OCI-LY3 (cell line): ENCODE data around the gene PLAC8.

Experiments used
- H2AFZ ChIP-seq: fragments of 200-600, 300-600 bp; shearing (Covaris generic); 2 replicates; pipeline ENCODE4 v1.6.0; 2014; ENCODE audit warnings: antibody characterized with exemption, low read depth, low read length
- H3K27ac ChIP-seq: fragments of 200-600, 300-600 bp; sonication (generic); 2 replicates; pipeline ENCODE4 v1.5.1; 2014; ENCODE audit warnings: mild to moderate bottlenecking, low read length, moderate library complexity, mixed read lengths
- H3K27me3 ChIP-seq: fragments of 200-600, 300-600 bp; sonication (generic); 2 replicates; pipeline ENCODE4 v1.6.1; 2014; ENCODE audit warnings: low read depth, low read length, mixed read lengths
- H3K36me3 ChIP-seq: fragments of 200-600, 300-600 bp; sonication (generic); replicated peaks from 2 replicates; pipeline ENCODE3; 2014; ENCODE audit warnings: low read depth, low read length, mixed read lengths
- H3K4me1 ChIP-seq: fragments of 300-600, 200-600 bp; sonication (generic); 2 replicates; pipeline ENCODE4 v1.6.1; 2014; ENCODE audit warnings: low read length, mixed read lengths
- H3K4me2 ChIP-seq: fragments of 200-600, 300-600 bp; sonication (generic); 2 replicates; pipeline ENCODE4 v1.6.1; 2014; ENCODE audit warnings: low read length, mixed read lengths
- H3K4me3 ChIP-seq: fragments of 300-600, 200-600 bp; sonication (generic); 2 replicates; pipeline ENCODE4 v1.5.1; 2014; ENCODE audit warnings: antibody characterized with exemption, mild to moderate bottlenecking, low read length, moderate library complexity
- H3K79me2 ChIP-seq: fragments of 300-600, 200-600 bp; shearing (Covaris generic); 2 replicates; pipeline ENCODE4 v1.6.1; 2014; ENCODE audit warnings: mild to moderate bottlenecking, low read length, mixed read lengths
- H3K9ac ChIP-seq: fragments of 300-600, 200-600 bp; shearing (Covaris generic); 2 replicates; pipeline ENCODE4 v1.6.0; 2014; ENCODE audit warnings: mild to moderate bottlenecking, low read length, moderate library complexity
- H3K9me3 ChIP-seq: fragments of 200-600, 300-600 bp; shearing (Covaris generic); 2 replicates; pipeline ENCODE4 v1.6.1; 2014; ENCODE audit warnings: low read length, mixed read lengths; ENCODE audit not compliant: insufficient read depth
- H4K20me1 ChIP-seq: fragments of 200-600, 300-600 bp; sonication (generic); 2 replicates; pipeline ENCODE4 v1.6.1; 2016; ENCODE audit warnings: low read length, mixed read lengths; ENCODE audit not compliant: insufficient read depth
- EZH2phosphoT487 ChIP-seq: fragments of 200-600 bp; shearing (Covaris generic); IDR thresholded peaks from 2 replicates; pipeline ENCODE4 v1.6.1; 2018; ENCODE audit warnings: antibody characterized with exemption, mixed run types, low read depth
- TF ChIP-seq, protein P1 (sequence below): fragments of 200-600, 300-600 bp; sonication (generic); IDR thresholded peaks from 2 replicates; pipeline ENCODE4 v1.5.1; 2014; ENCODE audit warnings: antibody characterized with exemption, low read length, low read depth

The PLAC8 gene

DNA sequence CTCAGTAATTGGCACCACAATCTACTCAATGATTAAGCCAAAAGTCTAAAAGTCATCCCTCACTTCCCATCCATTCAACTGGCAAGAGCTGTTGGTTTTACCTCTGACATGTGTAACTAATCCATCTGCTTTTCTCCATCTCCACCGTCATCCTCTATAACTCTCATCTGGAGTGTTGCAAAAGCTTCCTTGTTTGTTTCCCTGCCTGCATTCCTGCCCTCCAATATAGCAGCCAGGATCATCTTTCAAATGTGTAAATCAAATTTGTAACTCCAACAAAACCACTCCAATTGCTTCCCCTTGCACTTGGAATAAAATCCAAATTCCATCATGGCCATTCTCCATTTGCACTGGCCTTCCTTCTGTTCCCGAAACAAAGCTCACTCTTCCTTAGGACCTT lies 4.3 kb upstream of the PLAC8 start:
- H4K20me1 ChIP-seq, result no peaks in the 10 kb centered on the region
- no peak overlapping the region for H3K4me3 ChIP-seq
- H3K36me3 ChIP-seq, result no peaks in the 10 kb centered on the region
- no peak overlapping the region for H3K27ac ChIP-seq
- TF ChIP-seq EZH2phosphoT487, result no peak
- TF ChIP-seq, protein P1, sequence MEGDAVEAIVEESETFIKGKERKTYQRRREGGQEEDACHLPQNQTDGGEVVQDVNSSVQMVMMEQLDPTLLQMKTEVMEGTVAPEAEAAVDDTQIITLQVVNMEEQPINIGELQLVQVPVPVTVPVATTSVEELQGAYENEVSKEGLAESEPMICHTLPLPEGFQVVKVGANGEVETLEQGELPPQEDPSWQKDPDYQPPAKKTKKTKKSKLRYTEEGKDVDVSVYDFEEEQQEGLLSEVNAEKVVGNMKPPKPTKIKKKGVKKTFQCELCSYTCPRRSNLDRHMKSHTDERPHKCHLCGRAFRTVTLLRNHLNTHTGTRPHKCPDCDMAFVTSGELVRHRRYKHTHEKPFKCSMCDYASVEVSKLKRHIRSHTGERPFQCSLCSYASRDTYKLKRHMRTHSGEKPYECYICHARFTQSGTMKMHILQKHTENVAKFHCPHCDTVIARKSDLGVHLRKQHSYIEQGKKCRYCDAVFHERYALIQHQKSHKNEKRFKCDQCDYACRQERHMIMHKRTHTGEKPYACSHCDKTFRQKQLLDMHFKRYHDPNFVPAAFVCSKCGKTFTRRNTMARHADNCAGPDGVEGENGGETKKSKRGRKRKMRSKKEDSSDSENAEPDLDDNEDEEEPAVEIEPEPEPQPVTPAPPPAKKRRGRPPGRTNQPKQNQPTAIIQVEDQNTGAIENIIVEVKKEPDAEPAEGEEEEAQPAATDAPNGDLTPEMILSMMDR, result no peak
- no peaks in the 10 kb centered on the region for H3K9me3 ChIP-seq
- no peak overlapping the region for H2AFZ ChIP-seq
- no peaks in the 10 kb centered on the region for H3K27me3 ChIP-seq
- no peak overlapping the region for H3K4me2 ChIP-seq
- peaks cover 15% of the 10 kb centered on the region for H3K4me1 ChIP-seq
- H3K79me2 ChIP-seq, result no peaks in the 10 kb centered on the region
- H3K9ac ChIP-seq, result no peak overlapping the region

DNA sequence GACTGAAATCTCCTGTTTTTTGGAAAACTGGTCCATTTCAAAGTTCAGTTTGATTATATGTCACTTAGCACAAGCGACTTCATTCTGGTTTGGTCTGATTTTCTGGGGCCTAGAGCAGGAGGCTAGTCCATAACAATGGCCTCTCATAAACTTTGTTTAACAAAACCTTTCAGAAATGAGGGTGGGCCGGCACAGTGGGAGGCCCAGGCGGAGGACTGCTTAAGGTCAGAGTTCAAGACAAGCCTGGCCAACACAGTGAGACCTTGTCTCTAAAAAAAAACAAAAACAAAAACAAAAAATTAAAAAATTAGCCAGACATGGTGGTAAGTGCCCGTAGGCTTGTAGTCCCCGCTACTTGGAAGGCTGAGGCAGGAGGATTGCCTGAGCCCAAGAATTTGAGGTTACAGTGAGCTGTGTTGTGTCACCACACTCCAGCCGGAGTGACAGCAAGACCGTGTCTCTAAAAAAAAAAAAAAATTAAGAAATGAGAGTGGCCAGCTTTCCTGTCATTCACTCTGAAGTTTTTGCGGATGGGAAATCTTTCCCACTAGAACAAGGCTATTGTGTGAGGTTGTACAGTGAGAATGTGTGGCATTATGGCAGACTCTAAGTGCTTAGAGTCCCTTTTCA lies 1.2 kb upstream of the PLAC8 start:
- TF ChIP-seq, protein P1, result no peak
- TF ChIP-seq EZH2phosphoT487, result no peak
- no peak overlapping the region for H3K27ac ChIP-seq
- H3K4me3 ChIP-seq, result no peak overlapping the region
- H3K36me3 ChIP-seq, result no peaks in the 10 kb centered on the region
- no peaks in the 10 kb centered on the region for H3K9me3 ChIP-seq
- no peaks in the 10 kb centered on the region for H3K79me2 ChIP-seq
- H3K4me2 ChIP-seq, result no peak overlapping the region
- no peaks in the 10 kb centered on the region for H3K27me3 ChIP-seq
- H2AFZ ChIP-seq, result no peak overlapping the region
- H3K9ac ChIP-seq, result no peak overlapping the region
- H4K20me1 ChIP-seq, result no peaks in the 10 kb centered on the region
- peaks cover 31% of the 10 kb centered on the region for H3K4me1 ChIP-seq

DNA sequence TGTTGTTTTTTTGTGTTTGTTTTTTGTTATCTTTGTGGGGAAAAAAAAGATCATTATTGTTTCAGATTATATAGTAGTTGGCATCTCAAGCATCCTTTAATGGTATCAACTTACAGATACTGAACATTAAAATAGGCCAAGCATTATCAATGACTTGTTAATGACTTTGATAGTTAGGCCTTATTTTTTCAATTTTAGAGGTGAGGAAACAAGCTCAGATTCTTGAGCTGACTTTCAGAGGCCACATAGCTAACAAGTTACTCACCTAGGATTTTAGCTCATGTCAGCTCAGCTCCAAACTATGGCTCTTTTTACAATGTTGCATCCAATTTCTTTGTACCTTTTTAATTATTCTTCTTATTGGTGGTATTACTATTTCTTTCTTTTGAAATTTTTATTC lies 471 bp upstream of the PLAC8 start:
- no peak for TF ChIP-seq EZH2phosphoT487
- TF ChIP-seq, protein P1, result no peak
- Histone ChIP-seq H3K79me2 (no peaks in the 10 kb centered on the region), H4K20me1 (no peaks in the 10 kb centered on the region), H3K27me3 (no peaks in the 10 kb centered on the region), H2AFZ (0 out of 2 replicates have a peak overlapping the region, but pooled peaks have one; percentile 2), H3K9me3 (no peaks in the 10 kb centered on the region), H3K27ac (no peak overlapping the region), H3K4me2 (0 out of 2 replicates have a peak overlapping the region, but pooled peaks have one; percentile 19), H3K4me1 (peaks cover 34% of the 10 kb centered on the region), H3K4me3 (no peak overlapping the region), H3K36me3 (no peaks in the 10 kb centered on the region), H3K9ac (no peak overlapping the region)

- H4K20me1 ChIP-seq, result no peaks in the 10 kb centered on the region
- no peak overlapping the region for H3K4me3 ChIP-seq
- TF ChIP-seq, protein P1, result no peak
- no peak for TF ChIP-seq EZH2phosphoT487
- H3K9ac ChIP-seq, result no peak overlapping the region
- H3K9me3 ChIP-seq, result no peaks in the 10 kb centered on the region
- no peak overlapping the region for H2AFZ ChIP-seq
- no peaks in the 10 kb centered on the region for H3K27me3 ChIP-seq
- no peak overlapping the region for H3K27ac ChIP-seq
- H3K79me2 ChIP-seq, result no peaks in the 10 kb centered on the region
- peak overlapping the region; percentile 46; the same call in 1 of the 2 replicates for H3K4me2 ChIP-seq
- H3K36me3 ChIP-seq, result no peaks in the 10 kb centered on the region
- H3K4me1 ChIP-seq, result peaks cover 43% of the 10 kb centered on the region
These were observed 1.1 kb downstream of the PLAC8 start for GRCh38 chr4:83113429-83113786.
